PC-9 (cell line): ENCODE measurements around the gene POLQ.

Source experiments
- EZH2 ChIP-seq: fragments of 200-600 bp; sonication (generic); IDR thresholded peaks from 2 replicates; pipeline ENCODE4 v1.8.0; 2017; ENCODE audit warnings: antibody characterized with exemption, low read depth
- TF ChIP-seq, protein P1 (sequence below): fragments of 200-600 bp; sonication (generic); conservative IDR thresholded peaks from 2 replicates; pipeline ENCODE4 v1.6.1; 2017; ENCODE audit warnings: mixed run types, antibody characterized with exemption, mild to moderate bottlenecking, moderate library complexity

DNA sequence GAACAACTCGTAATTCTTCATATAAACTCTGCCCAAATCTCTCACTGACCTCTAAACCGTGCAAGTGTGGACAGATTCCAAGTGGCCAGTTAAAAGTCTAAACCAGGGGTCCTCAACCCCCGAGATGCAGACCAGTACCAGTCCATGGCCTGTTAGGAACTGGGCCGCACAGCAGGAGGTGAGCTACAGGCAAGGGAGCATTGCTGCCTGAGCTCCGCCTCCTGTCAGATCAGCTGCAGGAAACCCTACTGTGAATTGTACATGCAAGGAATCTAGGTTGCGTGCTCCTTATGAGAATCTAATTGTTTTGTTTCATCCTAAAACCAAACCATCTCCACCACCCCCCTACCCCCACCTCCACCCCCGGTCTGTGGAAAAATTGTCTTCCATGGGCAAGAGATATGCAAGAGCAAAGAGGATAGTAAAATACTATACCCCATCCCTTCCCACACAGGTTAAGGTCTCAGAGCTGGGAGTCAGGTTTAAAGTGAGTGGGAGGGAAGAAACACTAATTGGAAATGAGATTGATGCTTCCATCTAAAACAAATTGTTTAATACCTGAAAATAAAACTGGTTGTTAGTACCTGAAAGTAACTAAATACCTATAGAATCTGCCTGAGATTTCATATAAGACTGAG is 54.0 kb downstream of the POLQ start:
- TF ChIP-seq, protein P1, sequence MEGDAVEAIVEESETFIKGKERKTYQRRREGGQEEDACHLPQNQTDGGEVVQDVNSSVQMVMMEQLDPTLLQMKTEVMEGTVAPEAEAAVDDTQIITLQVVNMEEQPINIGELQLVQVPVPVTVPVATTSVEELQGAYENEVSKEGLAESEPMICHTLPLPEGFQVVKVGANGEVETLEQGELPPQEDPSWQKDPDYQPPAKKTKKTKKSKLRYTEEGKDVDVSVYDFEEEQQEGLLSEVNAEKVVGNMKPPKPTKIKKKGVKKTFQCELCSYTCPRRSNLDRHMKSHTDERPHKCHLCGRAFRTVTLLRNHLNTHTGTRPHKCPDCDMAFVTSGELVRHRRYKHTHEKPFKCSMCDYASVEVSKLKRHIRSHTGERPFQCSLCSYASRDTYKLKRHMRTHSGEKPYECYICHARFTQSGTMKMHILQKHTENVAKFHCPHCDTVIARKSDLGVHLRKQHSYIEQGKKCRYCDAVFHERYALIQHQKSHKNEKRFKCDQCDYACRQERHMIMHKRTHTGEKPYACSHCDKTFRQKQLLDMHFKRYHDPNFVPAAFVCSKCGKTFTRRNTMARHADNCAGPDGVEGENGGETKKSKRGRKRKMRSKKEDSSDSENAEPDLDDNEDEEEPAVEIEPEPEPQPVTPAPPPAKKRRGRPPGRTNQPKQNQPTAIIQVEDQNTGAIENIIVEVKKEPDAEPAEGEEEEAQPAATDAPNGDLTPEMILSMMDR, result no peak
- TF ChIP-seq EZH2, result no peak
